H1 (cell line): Measurements from ENCODE around the gene SNX7. TPM values are rescaled to one million over a fixed set of nuclear protein-coding genes. Genes with fewer than 3 reads are reported as not detected.

Source experiments
- BACH1 ChIP-seq: IDR thresholded peaks from 2 replicates; pipeline ENCODE4 v1.6.1; 2012; ENCODE audit warnings: low read length, improper control_type of control experiment
- BCL11A ChIP-seq, 2 experiments: IDR thresholded peaks; one replicate each; pipeline ENCODE4 v1.6.1; 2011; ENCODE audit warnings: low read depth in 2 of 2, low read length in 2 of 2, mild to moderate bottlenecking in 2 of 2
- NRF1 ChIP-seq: IDR thresholded peaks from 2 replicates; pipeline ENCODE4 v1.6.1; 2011; ENCODE audit warnings: mild to moderate bottlenecking, low read depth, low read length, improper control_type of control experiment
- polyA plus RNA-seq, 7 experiments: library from polyadenylated mRNA; depleted of rRNA in 3 of 7; stranded (reverse) in 5 of 7; unstranded in 2 of 7; fragments of >200 nt in 5 of 7; fragments of 200-250 nt in 2 of 7; gene quantifications; 1 replicate in 5 of 7; 2 replicates in 1 of 7; 4 replicates in 1 of 7; pipeline versions ENCODE4 v1.2.1 to v1.2.3, GENCODE V29; 2011 to 2013; ENCODE audit warnings: missing spikeins in 2 of 7, mixed read lengths in 2 of 7
- total RNA-seq: library from RNA; stranded (reverse); fragmentation: NEBNext Ultra II Directional; extraction: Animal tissue kit (Norgen Biotek cat#: 25700); gene quantifications from 2 replicates; pipeline ENCODE4 v1.2.1, GENCODE V29; 2021
- TF ChIP-seq, protein P1 (sequence below): IDR thresholded peaks from 2 replicates; pipeline ENCODE4 v1.6.1; 2012; ENCODE audit warnings: low read length, inconsistent platforms

SNX7 gene
- total and polyA plus RNA-seq, 2 of the 8 experiments (the other 6 are each of a cell fraction or from before 2014, with no cell fraction given), result 9.2 to 23.8 TPM

DNA sequence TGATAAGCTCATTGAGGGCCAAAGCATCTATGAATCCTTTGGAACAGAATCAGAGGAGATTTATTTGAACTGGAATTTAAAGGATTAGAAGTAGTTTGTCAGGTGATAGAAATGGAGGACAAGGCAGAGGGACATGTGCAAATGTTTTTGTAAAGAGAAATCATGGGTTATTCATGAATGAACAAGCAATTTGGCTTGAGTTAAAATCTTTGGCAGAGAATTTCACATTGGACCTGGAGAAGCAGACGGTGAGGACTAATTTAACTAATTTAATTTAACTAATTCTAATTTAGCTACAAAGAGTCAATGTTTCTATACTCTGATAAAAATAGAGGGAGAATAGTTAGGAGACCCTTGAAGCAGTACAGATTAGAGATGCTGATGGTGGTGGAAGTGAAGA lies 36.3 kb downstream of the SNX7 start (continued):
- TF ChIP-seq, protein P1, sequence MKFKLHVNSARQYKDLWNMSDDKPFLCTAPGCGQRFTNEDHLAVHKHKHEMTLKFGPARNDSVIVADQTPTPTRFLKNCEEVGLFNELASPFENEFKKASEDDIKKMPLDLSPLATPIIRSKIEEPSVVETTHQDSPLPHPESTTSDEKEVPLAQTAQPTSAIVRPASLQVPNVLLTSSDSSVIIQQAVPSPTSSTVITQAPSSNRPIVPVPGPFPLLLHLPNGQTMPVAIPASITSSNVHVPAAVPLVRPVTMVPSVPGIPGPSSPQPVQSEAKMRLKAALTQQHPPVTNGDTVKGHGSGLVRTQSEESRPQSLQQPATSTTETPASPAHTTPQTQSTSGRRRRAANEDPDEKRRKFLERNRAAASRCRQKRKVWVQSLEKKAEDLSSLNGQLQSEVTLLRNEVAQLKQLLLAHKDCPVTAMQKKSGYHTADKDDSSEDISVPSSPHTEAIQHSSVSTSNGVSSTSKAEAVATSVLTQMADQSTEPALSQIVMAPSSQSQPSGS, result no peak
- TF ChIP-seq NRF1 (no peak), BCL11A (IDR thresholded peaks at IDR 0.05; ENCODE audit: low read depth in 2 of 2, low read length in 2 of 2) (no peak), BACH1 (no peak)
